Measurements from ENCODE around the gene LRRK1. TPM values are rescaled to one million over a fixed set of nuclear protein-coding genes. Genes with fewer than 3 reads are reported as not detected.

LRRK1 gene
- total and polyA plus RNA-seq, 2 donors (not counting 1 experiment from before 2014, with no cell fraction given): 19.8 to 53.0 TPM

- intact Hi-C loops (cut with micrococcal nuclease): no loop called here
- Mint-ChIP-seq H3K27ac (no peak overlapping the region), H3K4me1 (no peaks in the 10 kb centered on the region), H3K9me3 (ENCODE audit: insufficient read depth) (no peaks in the 10 kb centered on the region), H3K27me3 (no peaks in the 10 kb centered on the region), H3K4me3 (no peak overlapping the region)
- Histone ChIP-seq H3K4me1 (ENCODE audit: control insufficient read depth in 2 of 2, insufficient read depth in 2 of 2, low read length in 2 of 2) (no peaks in the 10 kb centered on the region), H2AFZ (ENCODE audit: insufficient read depth, low read depth, low read length, poor library complexity, severe bottlenecking) (no peak overlapping the region), H3K36me3 (replicated peaks in 1 of 2; ENCODE audit: control extremely low read depth in 1 of 2, control insufficient read depth in 1 of 2, extremely low read depth in 1 of 2, insufficient read depth in 2 of 2, low read length in 1 of 2) (peaks cover 5 to 62% of the 10 kb centered on the region in 2 experiments), H3K4me2 (replicated peaks; ENCODE audit: low read depth, low read length, poor library complexity, severe bottlenecking) (no peak overlapping the region), H3K27ac (ENCODE audit: low read length in 2 of 2) (no peak overlapping the region), H3K79me2 (ENCODE audit: control insufficient read depth, insufficient read depth, low read length) (no peaks in the 10 kb centered on the region), H3K4me3 (ENCODE audit: control extremely low read depth in 1 of 5, extremely low read depth in 1 of 5, insufficient read depth in 1 of 5, low read depth in 2 of 5, low read length in 4 of 5) (no peak overlapping the region), H4K20me1 (ENCODE audit: control insufficient read depth, insufficient read depth, low read length, poor library complexity, severe bottlenecking) (no peaks in the 10 kb centered on the region), H3K9ac (ENCODE audit: low read length) (no peak overlapping the region), H3K9me3 (ENCODE audit: control extremely low read depth in 1 of 3, control insufficient read depth in 2 of 3, insufficient read depth in 1 of 3, low read length in 2 of 3) (no peaks in the 10 kb centered on the region), H3K27me3 (replicated peaks in 1 of 4; ENCODE audit: control extremely low read depth in 1 of 4, control insufficient read depth in 3 of 4, insufficient read depth in 4 of 4, low read length in 3 of 4) (no peaks in the 10 kb centered on the region)
- CTCF ChIA-PET: no interaction called here
- TF ChIP-seq EZH2 (IDR thresholded peaks at IDR 0.05; ENCODE audit: borderline replicate concordance, insufficient read depth, low read depth, low read length, poor library complexity, severe bottlenecking): no peak
- TF ChIP-seq CTCF (IDR thresholded peaks at IDR 0.05): no peak
- 85% methylated on average over 8 of the region's 10 CpGs for WGBS (ENCODE audit: insufficient coverage)
- ATAC-seq (ENCODE audit: low read depth) (no peak), DNase-seq (no peak)
- POLR2A ChIA-PET: no interaction called here
Observed at GRCh38 chr15:101050623-101051290, 131.6 kb downstream of the LRRK1 start.

GRCh38 chr15:101051291-101052030, 132.3 kb downstream of the LRRK1 start:
- TF ChIP-seq EZH2 (IDR thresholded peaks at IDR 0.05; ENCODE audit: borderline replicate concordance, insufficient read depth, low read depth, low read length, poor library complexity, severe bottlenecking) (no peak), CTCF (IDR thresholded peaks at IDR 0.05) (no peak)
- Histone ChIP-seq H3K27me3 (replicated peaks in 1 of 4; ENCODE audit: control extremely low read depth in 1 of 4, control insufficient read depth in 3 of 4, insufficient read depth in 4 of 4, low read length in 3 of 4) (no peaks in the 10 kb centered on the region), H3K4me1 (ENCODE audit: control insufficient read depth in 2 of 2, insufficient read depth in 2 of 2, low read length in 2 of 2) (no peaks in the 10 kb centered on the region), H3K4me2 (replicated peaks; ENCODE audit: low read depth, low read length, poor library complexity, severe bottlenecking) (no peak overlapping the region), H4K20me1 (ENCODE audit: control insufficient read depth, insufficient read depth, low read length, poor library complexity, severe bottlenecking) (no peaks in the 10 kb centered on the region), H3K79me2 (ENCODE audit: control insufficient read depth, insufficient read depth, low read length) (no peaks in the 10 kb centered on the region), H3K36me3 (replicated peaks in 1 of 2; ENCODE audit: control extremely low read depth in 1 of 2, control insufficient read depth in 1 of 2, extremely low read depth in 1 of 2, insufficient read depth in 2 of 2, low read length in 1 of 2) (peaks cover 5 to 64% of the 10 kb centered on the region in 2 experiments), H3K9me3 (ENCODE audit: control extremely low read depth in 1 of 3, control insufficient read depth in 2 of 3, insufficient read depth in 1 of 3, low read length in 2 of 3) (no peaks in the 10 kb centered on the region), H2AFZ (ENCODE audit: insufficient read depth, low read depth, low read length, poor library complexity, severe bottlenecking) (no peak overlapping the region), H3K27ac (ENCODE audit: low read length in 2 of 2) (no peak overlapping the region), H3K9ac (ENCODE audit: low read length) (no peak overlapping the region), H3K4me3 (ENCODE audit: control extremely low read depth in 1 of 5, extremely low read depth in 1 of 5, insufficient read depth in 1 of 5, low read depth in 2 of 5, low read length in 4 of 5) (no peak overlapping the region)
- no peak overlapping the region for H3K27ac Mint-ChIP-seq
- CTCF ChIA-PET: interaction anchor here (0.7 to 0.8 kb wide), 2 partner anchors 43 to 215 kb away, joined by 3 to 4 read pairs; no protein-coding TSS in a partner anchor
- intact Hi-C loops (cut with micrococcal nuclease): no loop called here
- POLR2A ChIA-PET: no interaction called here
- no peak overlapping the region for H3K4me3 Mint-ChIP-seq
- H3K9me3 Mint-ChIP-seq (ENCODE audit: insufficient read depth): no peaks in the 10 kb centered on the region
- no peak for DNase-seq
- H3K27me3 Mint-ChIP-seq: no peaks in the 10 kb centered on the region
- H3K4me1 Mint-ChIP-seq: no peaks in the 10 kb centered on the region
- no peak for ATAC-seq (ENCODE audit: low read depth)
- 96% methylated on average over 25 of the region's 28 CpGs for WGBS (ENCODE audit: insufficient coverage)
